Stimulated activated CD4-positive, alpha-beta T cell treated with anti-CD3 and anti-CD28 coated beads, Interleukin-2, amount 100 ng/mL, for 24 hours (primary cell): Measurements from ENCODE around the gene IRX4.
"Not testable (repeated sequence)": the region's sequence is repeated elsewhere in the genome, so short reads cannot be mapped to it uniquely, and the experiment has no call there.

ENCODE experiments used
- DNase-seq, 2 donors: peaks; one replicate each; pipeline ENCODE4 v3.0.0-alpha.2; 2020

The IRX4 gene

GRCh38 chr5:1856596-1857255 lies 26.0 kb downstream of the IRX4 start:
- DNase-seq, result no peak

- no peak for DNase-seq
Observed at GRCh38 chr5:1855596-1855995, 27.1 kb downstream of the IRX4 start.

GRCh38 chr5:1855075-1855474 lies 27.6 kb downstream of the IRX4 start:
- no peak for DNase-seq

- no peak for DNase-seq
Observed at GRCh38 chr5:1853531-1853930, 29.2 kb downstream of the IRX4 start.

- no peak for DNase-seq
Observed at GRCh38 chr5:1852324-1852947, 30.3 kb downstream of the IRX4 start.

- no peak for DNase-seq
Observed at GRCh38 chr5:1851290-1851934, 31.3 kb downstream of the IRX4 start.

GRCh38 chr5:1850324-1851154 lies 32.2 kb downstream of the IRX4 start:
- DNase-seq, result no peak

- no peak for DNase-seq
Observed at GRCh38 chr5:1847611-1848010, 35.1 kb downstream of the IRX4 start.

- no peak for DNase-seq
Observed at GRCh38 chr5:1847056-1847455, 35.7 kb downstream of the IRX4 start.

- no peak for DNase-seq
Observed at GRCh38 chr5:1846583-1846982, 36.1 kb downstream of the IRX4 start.

- DNase-seq, result no peak
Observed at GRCh38 chr5:1845696-1846095, 37.0 kb downstream of the IRX4 start.

GRCh38 chr5:1844708-1845436 lies 37.9 kb downstream of the IRX4 start:
- no peak for DNase-seq

- DNase-seq, result not testable (repeated sequence)
Observed at GRCh38 chr5:1843761-1844160, 39.0 kb downstream of the IRX4 start.

GRCh38 chr5:1842004-1842819 lies 40.5 kb downstream of the IRX4 start:
- DNase-seq, result no peak

GRCh38 chr5:1840741-1841521 lies 41.8 kb downstream of the IRX4 start:
- DNase-seq, result no peak

- DNase-seq, result no peak
Observed at GRCh38 chr5:1840071-1840547, 42.6 kb downstream of the IRX4 start.

GRCh38 chr5:1838013-1838412 lies 44.7 kb downstream of the IRX4 start:
- no peak for DNase-seq

- no peak for DNase-seq
Observed at GRCh38 chr5:1836891-1837880, 45.5 kb downstream of the IRX4 start.

GRCh38 chr5:1836176-1836890 lies 46.4 kb downstream of the IRX4 start:
- DNase-seq, result no peak
